HG03280 (cell line): Measurements from ENCODE around the gene CDH23.

Experiments used
- ATAC-seq: cut with Tn5 transposase; IDR thresholded peaks from one replicate; pipeline ENCODE4 v1.9.1; 2021; ENCODE audit warnings: mild to moderate bottlenecking, moderate library complexity; ENCODE audit not compliant: unreplicated experiment

CDH23 gene

GRCh38 chr10:71392292-71392691 is 4.4 kb upstream of the CDH23 start:
- ATAC-seq, result no peak

- ATAC-seq, result no peak
These were observed 3.6 kb upstream of the CDH23 start for GRCh38 chr10:71392791-71393781.

- ATAC-seq, result no peak
These were observed 2.8 kb upstream of the CDH23 start for GRCh38 chr10:71393841-71394475.

GRCh38 chr10:71394926-71395562 is 1.7 kb upstream of the CDH23 start:
- ATAC-seq, result no peak

DNA sequence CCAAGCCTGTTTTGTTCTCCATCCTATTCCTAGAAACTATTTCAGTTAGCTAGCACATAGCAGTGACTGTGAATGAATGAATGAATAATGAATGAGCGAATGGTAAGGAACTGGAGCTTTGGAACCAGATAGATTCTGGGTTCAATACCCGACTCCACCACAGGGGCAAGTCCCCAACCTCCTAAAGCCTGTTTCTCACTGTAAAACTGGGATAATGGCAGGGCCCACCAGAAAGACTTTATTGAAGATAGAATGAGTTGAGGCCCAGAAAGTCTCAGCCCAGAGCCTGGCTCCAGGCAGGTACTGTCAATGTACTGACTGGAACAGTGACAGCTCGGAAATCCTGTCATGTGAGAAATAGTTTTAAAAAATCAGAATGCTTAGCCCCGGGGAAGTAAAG is 1.1 kb upstream of the CDH23 start:
- no peak for ATAC-seq

- no peak for ATAC-seq
These were observed 523 bp upstream of the CDH23 start for GRCh38 chr10:71396084-71396710.

DNA sequence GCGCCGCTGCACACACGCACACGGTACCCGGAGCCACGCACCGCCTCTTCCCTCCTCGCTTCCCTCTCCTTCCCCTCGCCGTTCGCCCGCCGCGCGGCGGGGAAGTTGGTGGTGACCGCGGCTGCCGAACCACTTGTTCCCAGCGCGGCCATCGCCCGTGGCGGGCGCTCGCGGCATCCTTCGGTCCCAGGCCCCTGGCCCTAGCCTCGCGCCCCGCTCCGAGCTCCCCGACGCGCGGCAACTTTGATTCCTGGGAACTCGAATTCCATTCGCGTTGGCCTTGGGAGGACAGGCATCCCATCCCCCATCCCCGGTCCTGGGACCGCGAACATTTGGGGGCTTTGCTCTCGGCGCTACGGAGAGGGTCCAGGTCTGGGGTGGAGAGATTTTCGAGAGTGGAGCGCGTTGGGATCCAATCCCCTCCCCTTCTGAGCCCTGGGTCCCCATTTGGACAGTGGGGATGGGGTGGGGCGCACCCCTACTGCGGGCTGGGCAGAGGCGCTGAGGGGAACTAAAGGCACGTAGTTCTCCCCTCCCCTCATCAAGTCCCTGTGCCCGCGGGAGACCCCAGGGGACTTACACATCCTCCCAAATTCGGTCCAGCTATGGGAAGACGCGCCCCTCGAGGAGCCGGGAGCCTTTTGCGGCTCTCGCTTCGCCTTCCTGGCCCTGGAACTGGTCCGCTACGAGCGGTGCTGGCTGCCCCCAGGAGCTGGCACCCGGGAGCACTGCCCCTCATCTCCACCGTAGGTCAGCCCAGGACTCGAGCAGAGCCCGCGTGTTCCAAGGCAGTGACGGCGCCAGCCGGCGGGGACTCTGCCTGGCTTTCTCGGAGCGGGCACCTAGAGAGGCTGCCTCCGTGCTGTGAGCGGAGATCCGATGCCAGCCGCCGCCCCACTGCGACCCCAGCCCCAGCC is 834 bp downstream of the CDH23 start:
- ATAC-seq, result no peak

- no peak for ATAC-seq
These were observed 2.3 kb downstream of the CDH23 start for GRCh38 chr10:71398976-71399375.

DNA sequence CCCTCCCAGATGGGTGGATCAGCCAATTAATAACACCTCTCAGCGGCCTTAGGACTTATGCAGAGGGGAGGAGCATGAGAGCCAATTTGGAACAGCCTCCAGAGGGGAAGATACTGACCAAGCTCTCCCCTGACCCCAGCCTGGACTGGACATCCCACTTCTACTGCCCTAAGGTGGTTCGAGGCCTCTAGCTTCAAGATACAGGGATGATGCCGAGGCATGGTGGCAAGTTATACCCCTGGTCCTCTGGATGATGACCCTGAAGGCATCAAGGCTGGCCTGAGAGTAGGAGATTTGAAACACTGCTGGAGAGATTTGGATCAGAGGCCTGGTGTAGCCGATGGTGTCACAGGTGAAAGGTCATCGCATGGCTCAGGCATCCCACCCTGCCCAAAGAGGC is 3.2 kb downstream of the CDH23 start:
- ATAC-seq, result no peak

- no peak for ATAC-seq
These were observed 4.3 kb downstream of the CDH23 start for GRCh38 chr10:71401056-71401455.

DNA sequence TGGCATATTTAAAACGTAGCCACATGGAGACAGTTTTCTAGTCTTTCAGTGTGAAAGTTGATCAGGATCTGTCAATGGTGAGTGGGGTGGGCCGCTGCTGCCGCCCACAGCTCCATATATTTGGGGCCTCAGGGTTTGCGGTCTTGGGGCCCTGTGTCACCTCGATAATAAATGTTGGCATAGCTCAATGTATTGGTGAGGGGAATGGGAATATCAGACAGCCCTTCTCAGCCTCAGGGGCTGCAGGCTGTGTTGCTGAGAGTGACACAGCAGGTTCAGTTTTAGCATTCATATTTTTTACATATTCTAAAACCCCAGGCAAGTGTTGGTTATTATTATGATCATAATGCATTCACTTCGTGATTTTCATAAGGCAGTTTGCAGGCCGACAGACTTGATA is 5.3 kb downstream of the CDH23 start:
- no peak for ATAC-seq

DNA sequence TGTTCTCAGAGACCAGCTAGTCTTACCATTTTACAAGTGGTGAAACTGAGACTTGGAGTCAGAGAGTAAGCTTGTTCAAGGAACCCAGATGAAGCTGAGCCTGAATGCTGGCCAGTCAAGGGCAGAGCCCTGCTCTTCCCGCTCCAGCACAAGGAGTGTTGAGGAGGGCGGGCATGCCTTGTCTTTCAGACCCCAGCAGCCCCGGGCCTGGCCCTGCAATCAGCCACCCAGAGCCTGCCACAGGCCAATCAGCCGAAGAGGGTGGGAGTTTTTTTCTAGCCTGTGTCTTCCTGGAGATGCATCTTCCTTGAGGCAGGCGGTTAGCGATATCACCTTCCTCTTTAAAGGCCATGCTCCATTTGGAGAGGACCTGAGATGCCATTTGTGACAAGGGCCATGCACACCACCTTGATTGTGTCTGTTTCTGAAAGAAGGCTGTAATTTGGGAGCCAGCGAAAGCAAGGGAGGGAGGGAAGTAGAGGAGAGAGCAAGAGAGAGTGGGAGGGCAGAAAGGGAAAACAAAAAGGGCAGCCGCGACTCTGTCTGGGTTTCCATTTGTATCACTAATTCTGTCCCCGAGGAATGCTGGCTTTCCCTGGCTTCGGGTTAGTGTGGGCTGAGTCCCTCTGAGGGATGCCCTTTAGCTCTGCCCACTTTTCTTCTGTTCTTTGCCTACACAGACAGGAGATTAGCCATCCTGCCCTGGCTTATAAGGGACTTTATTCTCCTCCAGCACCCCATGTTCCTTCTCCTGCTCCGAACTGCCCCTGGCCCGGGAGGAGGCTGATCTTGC is 8.0 kb downstream of the CDH23 start:
- no peak for ATAC-seq

GRCh38 chr10:71406878-71407277 is 10.2 kb downstream of the CDH23 start:
- ATAC-seq, result no peak

DNA sequence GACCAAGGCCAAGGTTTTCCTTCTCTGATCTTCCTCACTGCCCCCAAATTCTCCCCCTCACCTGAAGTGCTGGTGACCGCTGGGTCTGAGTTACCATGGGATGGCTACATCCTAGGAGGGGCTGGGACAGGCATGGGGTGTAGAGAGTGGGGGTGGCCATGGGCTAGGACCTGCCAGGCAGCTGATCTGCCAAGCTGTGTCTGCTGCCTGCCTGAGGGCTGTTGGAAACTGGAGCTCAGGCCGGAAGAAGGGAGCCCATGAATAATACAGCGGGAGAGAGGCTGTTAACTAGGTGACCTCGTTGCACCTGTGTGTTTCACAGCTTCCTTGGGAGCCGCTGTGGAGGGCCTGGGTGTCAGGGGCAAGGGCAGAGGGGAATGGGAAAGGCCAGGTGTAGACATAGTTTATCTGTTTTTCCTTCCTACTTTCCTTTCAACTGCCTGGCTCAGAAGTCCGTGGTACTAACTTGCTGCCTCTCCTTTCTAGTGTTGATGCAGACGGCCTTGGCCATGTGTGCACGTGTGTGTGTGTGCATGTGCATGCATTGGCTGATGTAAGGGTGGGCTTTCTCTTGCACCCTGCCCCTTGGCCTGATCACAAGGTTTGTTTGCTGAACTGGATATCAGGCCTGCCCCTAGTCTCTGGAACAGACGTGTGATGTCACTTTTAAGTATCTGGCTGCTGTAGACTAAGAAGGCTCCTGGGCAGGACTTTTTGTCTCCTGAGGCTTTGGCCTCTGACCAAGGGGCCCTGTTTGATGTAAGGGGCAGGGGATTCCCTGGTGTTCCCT is 11.9 kb downstream of the CDH23 start:
- no peak for ATAC-seq

DNA sequence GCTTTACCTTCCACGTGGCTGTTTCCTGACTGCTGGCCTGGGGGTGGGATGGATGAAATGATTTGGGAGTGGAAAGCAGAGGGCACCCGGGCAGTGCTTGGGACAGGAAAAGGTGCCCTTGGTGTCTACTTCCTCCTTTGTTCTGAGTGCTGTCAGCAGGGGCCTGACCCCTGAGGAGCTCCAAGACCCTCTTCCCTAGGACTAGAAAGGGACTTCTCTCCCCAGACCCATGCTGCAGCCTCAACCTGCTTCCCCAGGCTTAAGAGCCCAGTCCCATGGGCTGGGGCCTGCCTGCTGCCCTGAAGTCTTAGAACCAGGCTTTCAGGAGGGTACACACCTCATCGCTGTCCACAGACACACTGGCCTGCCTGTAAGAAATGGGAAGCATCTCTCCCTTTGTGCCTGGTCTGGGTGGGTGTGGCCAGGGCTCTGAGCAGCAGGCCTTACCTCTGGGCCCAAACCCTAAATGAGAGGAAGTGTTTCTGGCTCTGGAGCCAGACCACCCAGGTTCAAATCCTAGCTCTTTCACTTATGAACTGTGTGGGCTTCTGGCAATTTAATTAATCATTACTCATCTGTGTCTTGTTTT is 12.9 kb downstream of the CDH23 start:
- ATAC-seq, result no peak

- no peak for ATAC-seq
These were observed 16.9 kb downstream of the CDH23 start for GRCh38 chr10:71413581-71413980.

DNA sequence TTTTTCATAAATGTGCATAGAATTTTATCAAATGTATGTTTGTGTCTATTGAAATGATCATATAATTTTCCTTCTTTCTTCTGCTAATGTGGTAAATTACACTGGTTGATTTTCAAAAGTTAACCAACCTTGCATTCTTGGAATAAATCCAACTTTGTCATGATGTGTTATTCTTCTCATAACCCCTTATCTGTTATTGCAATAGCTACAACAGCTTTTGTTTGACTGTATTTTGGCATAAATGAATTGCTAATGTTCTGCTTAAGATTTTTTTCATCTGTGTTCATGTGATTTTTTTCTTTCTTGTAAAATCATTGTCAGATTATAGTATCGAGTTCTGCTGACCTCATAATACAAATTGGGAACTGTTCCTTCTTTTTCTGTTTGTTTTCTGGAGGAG is 17.6 kb downstream of the CDH23 start:
- ATAC-seq, result no peak

- no peak for ATAC-seq
These were observed 22.4 kb downstream of the CDH23 start for GRCh38 chr10:71419002-71419540.
